ENCODE results near the gene SPECC1.

SPECC1 gene

DNA sequence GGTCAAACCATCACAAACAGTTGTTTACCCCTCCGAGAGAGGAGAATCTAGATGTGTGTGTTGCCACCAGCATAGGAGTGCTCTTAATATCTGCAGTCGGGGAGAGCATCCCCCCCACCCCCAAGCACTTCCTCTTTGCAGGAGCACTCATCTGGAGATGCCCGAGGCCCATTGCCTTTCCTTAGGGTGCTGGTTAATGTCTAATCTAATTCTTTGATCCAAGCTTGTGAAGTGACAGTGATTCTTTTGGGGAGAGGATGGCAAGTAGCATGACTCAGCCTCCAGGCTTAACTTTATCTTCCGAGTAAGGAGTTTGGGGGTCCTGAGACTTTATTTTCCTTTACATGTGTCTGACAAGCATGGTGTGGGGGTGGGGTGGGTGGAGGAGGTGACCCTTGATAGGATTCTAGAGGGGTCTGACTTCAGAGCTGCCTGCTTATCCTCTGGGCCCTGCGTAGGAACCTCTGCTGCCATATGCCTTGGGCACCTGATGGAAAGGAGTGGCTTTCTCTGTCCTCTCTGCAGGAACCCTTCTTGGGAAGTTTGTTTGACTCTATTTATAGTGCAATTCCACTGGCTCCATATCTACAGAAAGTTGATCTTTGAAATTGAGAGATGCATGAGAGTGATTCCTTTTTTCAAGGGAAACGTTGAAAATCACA is 207.1 kb downstream of the SPECC1 start:
- H3K4me3 ChIP-seq (ENCODE audit: control insufficient read depth, low read depth, low read length), result no peak overlapping the region
- DNase-seq (ENCODE audit: low read depth), result no peak
- TF ChIP-seq, protein P1, sequence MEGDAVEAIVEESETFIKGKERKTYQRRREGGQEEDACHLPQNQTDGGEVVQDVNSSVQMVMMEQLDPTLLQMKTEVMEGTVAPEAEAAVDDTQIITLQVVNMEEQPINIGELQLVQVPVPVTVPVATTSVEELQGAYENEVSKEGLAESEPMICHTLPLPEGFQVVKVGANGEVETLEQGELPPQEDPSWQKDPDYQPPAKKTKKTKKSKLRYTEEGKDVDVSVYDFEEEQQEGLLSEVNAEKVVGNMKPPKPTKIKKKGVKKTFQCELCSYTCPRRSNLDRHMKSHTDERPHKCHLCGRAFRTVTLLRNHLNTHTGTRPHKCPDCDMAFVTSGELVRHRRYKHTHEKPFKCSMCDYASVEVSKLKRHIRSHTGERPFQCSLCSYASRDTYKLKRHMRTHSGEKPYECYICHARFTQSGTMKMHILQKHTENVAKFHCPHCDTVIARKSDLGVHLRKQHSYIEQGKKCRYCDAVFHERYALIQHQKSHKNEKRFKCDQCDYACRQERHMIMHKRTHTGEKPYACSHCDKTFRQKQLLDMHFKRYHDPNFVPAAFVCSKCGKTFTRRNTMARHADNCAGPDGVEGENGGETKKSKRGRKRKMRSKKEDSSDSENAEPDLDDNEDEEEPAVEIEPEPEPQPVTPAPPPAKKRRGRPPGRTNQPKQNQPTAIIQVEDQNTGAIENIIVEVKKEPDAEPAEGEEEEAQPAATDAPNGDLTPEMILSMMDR (IDR thresholded peaks at IDR 0.05; ENCODE audit: control insufficient read depth, insufficient read depth, low read depth, low read length, missing control alignments), result no peak

DNA sequence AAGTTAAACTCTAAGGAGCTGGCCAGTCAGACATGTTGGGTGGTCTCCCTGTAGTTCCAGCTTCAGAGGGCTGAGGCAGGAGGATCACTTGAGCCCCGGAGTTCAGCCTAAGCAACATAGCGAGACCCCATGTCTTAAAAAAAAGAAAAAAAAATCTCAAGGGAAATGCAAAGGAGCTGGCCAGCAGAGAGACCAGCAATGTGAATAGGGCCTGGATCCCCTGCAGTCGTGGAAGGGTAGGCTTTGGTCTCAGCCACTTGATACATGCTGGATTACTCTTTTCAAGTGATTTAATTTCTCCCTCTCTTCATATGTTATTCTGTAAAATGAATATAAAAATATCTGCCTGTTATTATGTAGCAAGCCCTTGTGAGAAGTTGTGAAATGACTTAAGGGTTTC is 207.7 kb downstream of the SPECC1 start:
- DNase-seq (ENCODE audit: low read depth), result no peak
- no peak overlapping the region for H3K4me3 ChIP-seq (ENCODE audit: control insufficient read depth, low read depth, low read length)
- TF ChIP-seq, protein P1 (IDR thresholded peaks at IDR 0.05; ENCODE audit: control insufficient read depth, insufficient read depth, low read depth, low read length, missing control alignments), result no peak

DNA sequence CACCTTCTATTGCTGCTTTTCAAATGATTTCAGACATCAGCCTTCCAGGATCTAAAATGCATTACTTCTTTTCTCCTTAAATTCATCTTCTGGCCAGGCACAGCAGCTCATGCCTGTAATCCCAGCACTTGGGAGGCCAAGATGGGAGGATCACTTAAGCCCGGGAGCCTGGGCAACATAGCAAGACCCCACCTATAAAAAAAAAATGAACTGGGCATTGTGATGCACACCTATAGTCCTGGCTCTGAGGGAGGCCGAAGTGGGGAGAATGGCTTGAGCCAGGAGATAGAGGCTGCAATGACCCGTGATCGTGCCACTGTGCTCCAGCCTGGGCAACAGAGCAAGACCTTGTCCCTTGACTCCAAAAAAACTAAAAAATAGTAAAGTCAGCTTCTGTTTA is 208.5 kb downstream of the SPECC1 start:
- DNase-seq (ENCODE audit: low read depth), result no peak
- H3K4me3 ChIP-seq (ENCODE audit: control insufficient read depth, low read depth, low read length), result no peak overlapping the region
- TF ChIP-seq, protein P1 (IDR thresholded peaks at IDR 0.05; ENCODE audit: control insufficient read depth, insufficient read depth, low read depth, low read length, missing control alignments), result no peak

DNA sequence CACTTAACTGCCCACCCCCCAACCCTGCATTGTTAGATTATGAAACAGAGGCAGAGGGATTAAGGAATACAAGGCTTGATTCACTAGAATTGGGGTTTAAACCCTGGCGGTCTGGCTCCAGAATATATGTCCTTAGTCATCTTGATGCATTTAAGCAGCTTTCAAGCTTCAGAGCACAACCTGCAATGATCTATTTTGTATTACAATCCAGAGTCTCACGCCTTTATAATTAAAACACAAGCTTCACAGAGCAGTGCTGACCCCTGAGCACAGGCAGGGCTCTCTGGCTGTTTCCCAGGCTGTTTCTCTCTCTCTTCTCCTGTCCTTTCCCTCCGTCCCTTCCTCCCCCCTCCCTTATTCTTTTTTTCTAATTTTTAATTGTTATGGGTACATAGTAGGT is 209.1 kb downstream of the SPECC1 start:
- DNase-seq (ENCODE audit: low read depth), result no peak
- TF ChIP-seq, protein P1 (IDR thresholded peaks at IDR 0.05; ENCODE audit: control insufficient read depth, insufficient read depth, low read depth, low read length, missing control alignments), result no peak
- H3K4me3 ChIP-seq (ENCODE audit: control insufficient read depth, low read depth, low read length), result no peak overlapping the region

- TF ChIP-seq, protein P1 (IDR thresholded peaks at IDR 0.05; ENCODE audit: control insufficient read depth, insufficient read depth, low read depth, low read length, missing control alignments), result no peak
- H3K4me3 ChIP-seq (ENCODE audit: control insufficient read depth, low read depth, low read length), result no peak overlapping the region
- no peak for DNase-seq (ENCODE audit: low read depth)
These were observed 214.7 kb downstream of the SPECC1 start for GRCh38 chr17:20223808-20224328.

DNA sequence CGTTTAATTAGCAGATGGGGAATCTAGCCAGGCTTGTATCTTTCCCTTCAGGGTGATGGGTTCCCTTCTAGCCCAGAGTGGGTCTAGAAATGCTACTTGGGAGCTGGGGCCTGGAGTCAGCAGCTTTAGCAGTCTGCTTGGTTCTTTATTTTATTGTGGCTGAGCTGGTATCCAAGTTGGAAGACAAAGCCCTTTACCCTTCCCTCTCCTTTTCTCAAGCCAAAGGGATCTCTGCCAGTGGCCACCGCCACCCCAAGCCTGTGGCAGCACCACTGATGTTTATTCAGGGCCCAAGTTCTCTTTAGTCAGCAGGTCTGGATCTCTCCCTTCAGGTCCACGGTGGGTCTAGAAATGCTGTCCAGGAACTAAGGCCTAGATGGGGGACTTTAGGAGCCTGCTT is 215.2 kb downstream of the SPECC1 start:
- H3K4me3 ChIP-seq (ENCODE audit: control insufficient read depth, low read depth, low read length), result no peak overlapping the region
- TF ChIP-seq, protein P1 (IDR thresholded peaks at IDR 0.05; ENCODE audit: control insufficient read depth, insufficient read depth, low read depth, low read length, missing control alignments), result no peak
- no peak for DNase-seq (ENCODE audit: low read depth)

All from AG09309 (cell line).